GM12878 (cell line): Measurements from ENCODE around the gene HLA-DRA. TPM values are rescaled to one million over a fixed set of nuclear protein-coding genes. Genes with fewer than 3 reads are reported as not detected.

ENCODE experiments used
- ATAC-seq: fragments of 200-7000 bp; cut with Tn5 transposase; 3 replicates; pipeline ENCODE4 v1.9.1; 2020; ENCODE audit warnings: mild to moderate bottlenecking, moderate library complexity
- BruUV-seq: library from RNA; stranded (reverse); fragments of 400-500 nt; replicated peaks from 2 replicates; lab custom pipeline; 2021; lab: Mats Ljungman, UMichigan
- CTCF ChIA-PET: fragments of 300-600 bp; sonication (Branson Sonifier 250); formaldehyde crosslinking; extraction: SDS; loops from one replicate; lab custom pipeline; 2021; ENCODE audit warnings: inconsistent platforms; lab: Yijun Ruan, JAX
- POLR2A ChIA-PET: fragments of 350-600 bp; formaldehyde crosslinking; extraction: SDS; loops from one replicate; lab custom pipeline; 2021; ENCODE audit warnings: inconsistent platforms; lab: Charles Lee
- RAD21 ChIA-PET: fragments of 300-600 bp; sonication (Branson Sonifier 250); formaldehyde crosslinking; loops from one replicate; lab custom pipeline; 2023; ENCODE audit warnings: antibody characterized with exemption; ENCODE audit not compliant: unreplicated experiment; lab: Charles Lee
- SMC1A ChIA-PET: fragments of 300-600 bp; sonication (Branson Sonifier 250); formaldehyde crosslinking; loops from one replicate; lab custom pipeline; 2023; ENCODE audit not compliant: unreplicated experiment, uncharacterized antibody; lab: Charles Lee
- DNase-seq: peaks from one replicate; pipeline ENCODE4 v3.0.0-alpha.2; 2011; ENCODE audit warnings: low read depth, low spot score
- FAIRE-seq: peaks from 3 replicates; lab custom pipeline; 2011; peaks lifted over from hg19 to GRCh38; lab: Jason Lieb, UNC
- H2AFZ ChIP-seq: 2 replicates; pipeline ENCODE4 v1.6.0; 2011; ENCODE audit warnings: low read depth, low read length, control low read depth; ENCODE audit not compliant: control insufficient read depth
- H3K27ac ChIP-seq: 2 replicates; pipeline ENCODE4 v1.5.1; 2011; ENCODE audit warnings: control low read depth; ENCODE audit not compliant: control insufficient read depth, insufficient read depth
- H3K27me3 ChIP-seq, 2 experiments: replicated peaks in 1 of 2; 2 replicates each; pipeline versions ENCODE4 v1.6.0 to v1.6.1; 2011; ENCODE audit warnings: low read length in 1 of 2; ENCODE audit not compliant: control insufficient read depth in 2 of 2, insufficient read depth in 2 of 2
- H3K36me3 ChIP-seq, 2 experiments: 2 replicates each; pipeline ENCODE4 v1.5.1; 2011; ENCODE audit warnings: low read length in 1 of 2; ENCODE audit not compliant: control insufficient read depth in 2 of 2, insufficient read depth in 2 of 2
- H3K4me1 ChIP-seq: 2 replicates; pipeline ENCODE4 v1.6.1; 2011; ENCODE audit warnings: mild to moderate bottlenecking, low read length, moderate library complexity, mixed read lengths; ENCODE audit not compliant: control insufficient read depth, insufficient read depth
- H3K4me2 ChIP-seq: 2 replicates; pipeline ENCODE4 v1.6.0; 2011; ENCODE audit warnings: control low read depth; ENCODE audit not compliant: control insufficient read depth, insufficient read depth
- H3K4me3 ChIP-seq: fragments of 200-600 bp; sonication (generic); 2 replicates; pipeline ENCODE4 v1.5.1; 2016
- H3K79me2 ChIP-seq: 2 replicates; pipeline ENCODE4 v1.6.0; 2011; ENCODE audit warnings: low read length; ENCODE audit not compliant: control insufficient read depth, insufficient read depth
- H3K9ac ChIP-seq: 2 replicates; pipeline ENCODE4 v1.8.0; 2011; ENCODE audit warnings: low read length, control low read depth, mixed read lengths; ENCODE audit not compliant: control insufficient read depth, insufficient read depth
- H3K9me3 ChIP-seq: replicated peaks from 3 replicates; pipeline ENCODE4 v1.5.1; 2011; ENCODE audit warnings: mild to moderate bottlenecking, low read length; ENCODE audit not compliant: control insufficient read depth, insufficient read depth
- H4K20me1 ChIP-seq: 2 replicates; pipeline ENCODE4 v1.6.0; 2011; ENCODE audit not compliant: control insufficient read depth, insufficient read depth
- ATF3 ChIP-seq: IDR thresholded peaks from 2 replicates; pipeline ENCODE4 v1.6.1; 2011; ENCODE audit warnings: low read depth, mild to moderate bottlenecking, low read length, moderate library complexity, borderline replicate concordance; ENCODE audit errors: extremely low read depth
- HCFC1 ChIP-seq: fragments of 150-350 bp; IDR thresholded peaks from 2 replicates; pipeline ENCODE4 v1.6.1; 2014; ENCODE audit warnings: low read length
- WGBS: methylation state at CpG from one replicate; pipeline ENCODE4 v1.1.6; 2016; ENCODE audit warnings: low lambda C conversion rate; ENCODE audit not compliant: insufficient replicate concordance, insufficient coverage; ENCODE audit errors: missing lambda C conversion rate; 5-methylcytosine and 5-hydroxymethylcytosine counted together
- in situ Hi-C: fragments of 300-500 bp; cut with MboI; formaldehyde crosslinking; loops from 9 replicates; pipeline ENCODE4 v1.14.3; 2018; ENCODE audit warnings: mixed read lengths
- intact Hi-C: fragments of 100-400 bp; cut with micrococcal nuclease; formaldehyde crosslinking; loops from one replicate; pipeline ENCODE4 v1.14.2; 2022; ENCODE audit not compliant: unreplicated experiment
- polyA plus RNA-seq, 11 experiments: library from polyadenylated mRNA; depleted of rRNA in 4 of 11; unstranded in 6 of 11; stranded (reverse) in 5 of 11; fragments of >200 nt; fragmentation: Nextera tagmentation in 4 of 11; fragmentation: Illumina TruSeq in 1 of 11; extraction: Ambion mirVana in 4 of 11; extraction: Trizol in 1 of 11; gene quantifications; 1 replicate in 1 of 11; 2 replicates in 10 of 11; pipeline versions ENCODE4 v1.2.1 to v1.2.3, GENCODE V29; 2011 to 2016; ENCODE audit warnings: inconsistent platforms in 2 of 11, missing spikeins in 2 of 11, low read depth in 1 of 11
- total RNA-seq, 4 experiments: library from RNA; depleted of rRNA in 3 of 4; stranded (reverse); fragments of >200 nt in 3 of 4; fragmentation: Illumina TruSeq in 1 of 4; extraction: Trizol in 1 of 4; gene quantifications; 2 replicates each; pipeline versions ENCODE4 v1.2.1 to v1.2.3, GENCODE V29; 2013 to 2021
- TF ChIP-seq, protein P1 (sequence below): IDR thresholded peaks from 2 replicates; pipeline ENCODE4 v1.6.1; 2011; ENCODE audit warnings: mild to moderate bottlenecking, low read depth, low read length, moderate library complexity; ENCODE audit not compliant: insufficient replicate concordance

Gene HLA-DRA
- total and polyA plus RNA-seq, 10 of the 15 experiments (the other 5 are each of a cell fraction or from before 2014, with no cell fraction given): 2,040 to 7,093 (median 2,859) TPM

DNA sequence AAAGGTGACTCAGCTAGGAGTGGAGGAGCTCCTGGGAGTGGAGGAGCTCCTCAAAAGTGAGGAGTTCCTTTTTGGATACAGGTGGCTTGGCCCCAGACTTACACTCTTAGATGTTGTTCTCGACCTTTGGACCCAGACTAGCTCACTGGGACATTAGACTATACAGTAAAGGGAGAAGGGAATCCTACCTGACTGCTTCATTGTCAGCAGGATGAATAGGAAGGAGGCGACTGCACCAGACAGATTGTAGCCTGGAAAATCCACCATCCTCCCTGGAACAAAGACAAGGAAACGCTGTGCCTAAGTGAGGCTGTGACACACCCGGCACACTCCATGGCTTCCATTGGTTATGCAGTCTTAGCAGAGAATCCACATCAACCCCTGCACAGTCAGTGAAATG lies 32.8 kb upstream of the HLA-DRA start, which contains the start of gene BTNL2:
BTNL2 (minus strand) TSS at position 325 of the 400 bp plus-strand sequence; CDS start at position 267, 58 bp downstream.
- Histone ChIP-seq H3K4me2 (no peak within 1 kb of the TSS), H3K9me3 (no peaks in the 10 kb centered on the region), H3K79me2 (no peaks in the 10 kb centered on the region), H4K20me1 (no peaks in the 10 kb centered on the region), H3K36me3 (no peaks in the 10 kb centered on the region), H3K4me1 (no peaks in the 10 kb centered on the region), H3K27ac (no peak within 1 kb of the TSS), H3K4me3 (no peak within 1 kb of the TSS), H2AFZ (no peak within 1 kb of the TSS), H3K9ac (no peak within 1 kb of the TSS), H3K27me3 (peaks cover 2 to 4% of the 10 kb centered on the region in 2 experiments; a peak in 2 of 4 replicates)
- WGBS: 37% methylated on average over 4 of the region's 4 CpGs
- TF ChIP-seq ATF3: no peak
- TF ChIP-seq, protein P1, sequence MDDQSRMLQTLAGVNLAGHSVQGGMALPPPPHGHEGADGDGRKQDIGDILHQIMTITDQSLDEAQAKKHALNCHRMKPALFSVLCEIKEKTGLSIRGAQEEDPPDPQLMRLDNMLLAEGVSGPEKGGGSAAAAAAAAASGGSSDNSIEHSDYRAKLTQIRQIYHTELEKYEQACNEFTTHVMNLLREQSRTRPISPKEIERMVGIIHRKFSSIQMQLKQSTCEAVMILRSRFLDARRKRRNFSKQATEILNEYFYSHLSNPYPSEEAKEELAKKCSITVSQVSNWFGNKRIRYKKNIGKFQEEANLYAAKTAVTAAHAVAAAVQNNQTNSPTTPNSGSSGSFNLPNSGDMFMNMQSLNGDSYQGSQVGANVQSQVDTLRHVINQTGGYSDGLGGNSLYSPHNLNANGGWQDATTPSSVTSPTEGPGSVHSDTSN: no peak
- TF ChIP-seq HCFC1: no peak
- FAIRE-seq (no peak), ATAC-seq (no peak), DNase-seq (no peak)
- in situ Hi-C loops: no loop called here
- POLR2A ChIA-PET: interaction anchor here (0.6 to 1.0 kb wide), 4 partner anchors 40 to 412 kb away, joined by 3 to 4 read pairs (median 3); no protein-coding TSS in a partner anchor
- SMC1A ChIA-PET: interaction anchor here (0.7 to 5.7 kb wide), 7 partner anchors 10 to 379 kb away, joined by 3 to 32 read pairs (median 3); no protein-coding TSS in a partner anchor
- no TSS peak for BruUV-seq
- RAD21 ChIA-PET: interaction anchor here (1.0 kb wide), 1 partner anchor 161 kb away, joined by 3 read pairs; no protein-coding TSS in a partner anchor
- CTCF ChIA-PET: interaction anchor here (0.8 to 11.1 kb wide), 8 partner anchors 8 to 381 kb away, joined by 3 to 180 read pairs (median 6); no protein-coding TSS in a partner anchor
- intact Hi-C loops: no loop called here
